AG09309 (cell line): ENCODE measurements around the gene TMEM234.

ENCODE experiments used
- DNase-seq: peaks from one replicate; pipeline ENCODE4 v3.0.0-alpha.2; 2010; ENCODE audit warnings: low read depth
- H3K4me3 ChIP-seq: 2 replicates; pipeline ENCODE4 v1.5.1; 2011; ENCODE audit warnings: mild to moderate bottlenecking, low read depth, low read length, moderate library complexity; ENCODE audit not compliant: control insufficient read depth
- CTCF ChIP-seq: IDR thresholded peaks from 2 replicates; pipeline ENCODE4 v1.5.1; 2011; ENCODE audit warnings: mild to moderate bottlenecking, low read depth, low read length, inconsistent platforms; ENCODE audit not compliant: insufficient read depth, control insufficient read depth; ENCODE audit errors: missing control alignments

Gene TMEM234

GRCh38 chr1:32195972-32196823, 26.0 kb downstream of the TMEM234 start:
- TF ChIP-seq CTCF = no peak
- no peak overlapping the region for H3K4me3 ChIP-seq

GRCh38 chr1:32195531-32195930, 26.6 kb downstream of the TMEM234 start:
- no peak overlapping the region for H3K4me3 ChIP-seq
- no peak for TF ChIP-seq CTCF
- no peak for DNase-seq

More at GRCh38 chr1:32195972-32196823, 26.0 kb downstream of the TMEM234 start:
- DNase-seq = no peak

GRCh38 chr1:32194984-32195383, 27.2 kb downstream of the TMEM234 start:
- no peak for DNase-seq
- no peak for TF ChIP-seq CTCF
- H3K4me3 ChIP-seq = no peak overlapping the region

GRCh38 chr1:32192220-32192948, 29.8 kb downstream of the TMEM234 start:
- no peak for TF ChIP-seq CTCF
- DNase-seq = no peak
- no peak overlapping the region for H3K4me3 ChIP-seq

- TF ChIP-seq CTCF = no peak
- no peak overlapping the region for H3K4me3 ChIP-seq
- DNase-seq = no peak
Measured at GRCh38 chr1:32187850-32188249, 34.3 kb downstream of the TMEM234 start.

- TF ChIP-seq CTCF = no peak
- no peak overlapping the region for H3K4me3 ChIP-seq
- DNase-seq = no peak
Measured at GRCh38 chr1:32186491-32186890, 35.7 kb downstream of the TMEM234 start.
